Measurements from ENCODE around the gene SRGAP2C.
"Not testable (repeated sequence)": the region's sequence is repeated elsewhere in the genome, so short reads cannot be mapped to it uniquely, and the experiment has no call there.

- not testable (repeated sequence) for TF ChIP-seq CTCF (IDR thresholded peaks at IDR 0.05; ENCODE audit: insufficient read depth, low read length, poor library complexity, severe bottlenecking); EZH2phosphoT487 (conservative IDR thresholded peaks at IDR 0.05; ENCODE audit: low read length)
These were observed 37.0 kb downstream of the SRGAP2C start for GRCh38 chr1:121221770-121222169.

Measured in SU-DHL-6 (cell line).